A673 (cell line): ENCODE measurements around the gene CSNK2A2. TPM values are rescaled to one million over a fixed set of nuclear protein-coding genes. Genes with fewer than 3 reads are reported as not detected.

ENCODE experiments used
- BruUV-seq: library from RNA; stranded (reverse); fragments of 400-500 nt; replicated peaks from 2 replicates; lab custom pipeline; 2021; lab: Mats Ljungman, UMichigan
- CTCF ChIA-PET: fragments of 300-600 bp; sonication (Branson Sonifier 250); formaldehyde crosslinking; loops from one replicate; lab custom pipeline; 2022; ENCODE audit warnings: antibody characterized with exemption; lab: Charles Lee
- POLR2A ChIA-PET: fragments of 300-600 bp; sonication (Branson Sonifier 250); formaldehyde crosslinking; loops from one replicate; lab custom pipeline; 2022; ENCODE audit warnings: antibody characterized with exemption; ENCODE audit not compliant: low non-redundant PET; lab: Charles Lee
- DNase-seq: peaks from one replicate; pipeline ENCODE4 v3.0.0-alpha.2; 2015; ENCODE audit warnings: low spot score
- H3K27ac ChIP-seq: fragments of 200-600 bp; sonication (generic); 2 replicates; pipeline ENCODE4 v1.5.1; 2016; ENCODE audit warnings: mixed run types, low read depth, mild to moderate bottlenecking, mixed read lengths, antibody characterized with exemption, low read length; ENCODE audit not compliant: poor library complexity, severe bottlenecking
- H3K27me3 ChIP-seq: fragments of 200-600 bp; sonication (generic); replicated peaks from 2 replicates; pipeline ENCODE4 v1.6.1; 2017; ENCODE audit warnings: mixed run types, low read depth, mild to moderate bottlenecking, mixed read lengths, antibody characterized with exemption, low read length; ENCODE audit not compliant: insufficient read depth, poor library complexity
- H3K36me3 ChIP-seq: fragments of 200-600 bp; sonication (generic); 2 replicates; pipeline ENCODE4 v1.6.1; 2016; ENCODE audit warnings: mixed run types, mild to moderate bottlenecking, mixed read lengths, antibody characterized with exemption, low read length; ENCODE audit not compliant: insufficient read depth, poor library complexity, severe bottlenecking
- H3K4me1 ChIP-seq: fragments of 200-600 bp; sonication (generic); 2 replicates; pipeline ENCODE4 v1.6.1; 2017; ENCODE audit warnings: mixed run types, mild to moderate bottlenecking, mixed read lengths, antibody characterized with exemption, low read length; ENCODE audit not compliant: insufficient read depth, poor library complexity, severe bottlenecking
- H3K4me3 ChIP-seq: fragments of 200-600 bp; sonication (generic); 2 replicates; pipeline ENCODE4 v1.5.1; 2016; ENCODE audit warnings: low read depth, mixed run types, mild to moderate bottlenecking, mixed read lengths, low read length; ENCODE audit not compliant: poor library complexity, severe bottlenecking
- H3K9me3 ChIP-seq: fragments of 200-600 bp; sonication (generic); 2 replicates; pipeline ENCODE4 v1.6.1; 2016; ENCODE audit warnings: mixed run types, low read depth, mild to moderate bottlenecking, mixed read lengths, antibody characterized with exemption, low read length; ENCODE audit not compliant: poor library complexity, severe bottlenecking
- CTCF ChIP-seq: fragments of 300-800, 200-600 bp; sonication (generic); conservative IDR thresholded peaks from 2 replicates; pipeline ENCODE4 v1.5.1; 2017; ENCODE audit warnings: low read depth, mild to moderate bottlenecking, antibody characterized with exemption, low read length, moderate library complexity, mixed read lengths
- EZH2 ChIP-seq: fragments of 200-600 bp; sonication (generic); IDR thresholded peaks from 2 replicates; pipeline ENCODE4 v1.6.1; 2017; ENCODE audit warnings: borderline replicate concordance, low read depth, mild to moderate bottlenecking, mixed read lengths, antibody characterized with exemption, low read length; ENCODE audit not compliant: poor library complexity, severe bottlenecking
- intact Hi-C: fragments of 100-400 bp; cut with micrococcal nuclease; formaldehyde crosslinking; loops from one replicate; pipeline ENCODE4 v1.10.0; 2022; ENCODE audit not compliant: unreplicated experiment
- total RNA-seq: library from RNA; stranded (reverse); gene quantifications from 2 replicates; pipeline ENCODE4 v1.2.3, GENCODE V29; 2021

Gene CSNK2A2
- total RNA-seq, 1 experiment from 2014 or later, result 114 TPM

- H3K4me1 ChIP-seq, result peaks cover 6% of the 10 kb centered on the region
- DNase-seq, result no peak
- POLR2A ChIA-PET, result no interaction called here
- no peak overlapping the region for H3K4me3 ChIP-seq
- BruUV-seq, result no TSS peak
- intact Hi-C loops, result no loop called here
- no peaks in the 10 kb centered on the region for H3K9me3 ChIP-seq
- CTCF ChIA-PET, result no interaction called here
- no peak overlapping the region for H3K27ac ChIP-seq
- TF ChIP-seq CTCF (no peak), EZH2 (no peak)
- H3K27me3 ChIP-seq, result no peaks in the 10 kb centered on the region
- H3K36me3 ChIP-seq, result peaks cover 10% of the 10 kb centered on the region
Measured at GRCh38 chr16:58200004-58200797, 2.3 kb upstream of the CSNK2A2 start.

- H3K4me3 ChIP-seq, result no peak overlapping the region
- ChIA-PET POLR2A (interaction anchor here (0.6 kb wide), 1 partner anchor 840 kb away, joined by 3 read pairs; no protein-coding TSS in a partner anchor), CTCF (no interaction called here)
- TF ChIP-seq EZH2, result no peak
- TF ChIP-seq CTCF, result no peak
- intact Hi-C loops, result no loop called here
- H3K36me3 ChIP-seq, result peaks cover 23% of the 10 kb centered on the region
- BruUV-seq, result no TSS peak
- no peaks in the 10 kb centered on the region for H3K9me3 ChIP-seq
- H3K4me1 ChIP-seq, result peaks cover 6% of the 10 kb centered on the region
- H3K27ac ChIP-seq, result no peak overlapping the region
- H3K27me3 ChIP-seq, result no peaks in the 10 kb centered on the region
- no peak for DNase-seq
Measured at GRCh38 chr16:58198803-58199411, 1.0 kb upstream of the CSNK2A2 start.

- POLR2A ChIA-PET, result no interaction called here
- Histone ChIP-seq H3K4me1 (peaks cover 6% of the 10 kb centered on the region), H3K27ac (peak overlapping the region; percentile 78), H3K4me3 (peak overlapping the region; percentile 85), H3K36me3 (peaks cover 38% of the 10 kb centered on the region), H3K9me3 (no peaks in the 10 kb centered on the region), H3K27me3 (no peaks in the 10 kb centered on the region)
- TF ChIP-seq CTCF, result no peak
- no peak for TF ChIP-seq EZH2
- intact Hi-C loops, result no loop called here
- no TSS peak for BruUV-seq
- no peak for DNase-seq
- CTCF ChIA-PET, result no interaction called here
Measured at GRCh38 chr16:58197314-58198012, 443 bp downstream of the CSNK2A2 start.
